Measurements from ENCODE around the gene GBF1.

Gene GBF1

GRCh38 chr10:102398172-102399020, 153.1 kb downstream of the GBF1 start:
- DNase-seq = peak in 1 of 2 donors; percentile 11

- DNase-seq = peak; percentile 89 to 91
These were observed 154.1 kb downstream of the GBF1 start for GRCh38 chr10:102399217-102400021.

GRCh38 chr10:102400076-102400475, 154.7 kb downstream of the GBF1 start:
- peak in 1 of 2 donors; percentile 12 for DNase-seq

- DNase-seq = no peak
These were observed 155.4 kb downstream of the GBF1 start for GRCh38 chr10:102400598-102401341.

GRCh38 chr10:102401342-102401654, 156.0 kb downstream of the GBF1 start:
- DNase-seq = no peak

- peak in 1 of 2 donors; percentile 12 for DNase-seq
These were observed 156.6 kb downstream of the GBF1 start for GRCh38 chr10:102401735-102402511.

- DNase-seq = peak in 1 of 2 donors; percentile 8
These were observed 157.2 kb downstream of the GBF1 start for GRCh38 chr10:102402512-102402896.

- peak in 1 of 2 donors; percentile 13 for DNase-seq
These were observed 157.8 kb downstream of the GBF1 start for GRCh38 chr10:102403115-102403514.

GRCh38 chr10:102404361-102405107, 159.2 kb downstream of the GBF1 start:
- peak; percentile 26 to 40 for DNase-seq

- peak in 1 of 2 donors; percentile 36 for DNase-seq
These were observed 159.8 kb downstream of the GBF1 start for GRCh38 chr10:102405108-102405571.

GRCh38 chr10:102405632-102406031, 160.3 kb downstream of the GBF1 start:
- DNase-seq = peak in 1 of 2 donors; percentile 39

- DNase-seq = peak in 1 of 2 donors; percentile 25
These were observed 161.5 kb downstream of the GBF1 start for GRCh38 chr10:102406815-102407214.

- peak in 1 of 2 donors; percentile 11 for DNase-seq
These were observed 162.2 kb downstream of the GBF1 start for GRCh38 chr10:102407425-102408130.

- peak in 1 of 2 donors; percentile 15 for DNase-seq
These were observed 162.9 kb downstream of the GBF1 start for GRCh38 chr10:102408131-102408727.

- DNase-seq = peak; percentile 72 to 77
These were observed 163.6 kb downstream of the GBF1 start for GRCh38 chr10:102408728-102409603.

- DNase-seq = no peak
These were observed 164.5 kb downstream of the GBF1 start for GRCh38 chr10:102409604-102410428.

- DNase-seq = peak; percentile 50 to 57
These were observed 165.2 kb downstream of the GBF1 start for GRCh38 chr10:102410429-102411073.
